ENCODE measurements around the gene BAHD1.
A peak's percentile ranks its signal among the peaks of the same experiment; 100 is the strongest.

Gene BAHD1

DNA sequence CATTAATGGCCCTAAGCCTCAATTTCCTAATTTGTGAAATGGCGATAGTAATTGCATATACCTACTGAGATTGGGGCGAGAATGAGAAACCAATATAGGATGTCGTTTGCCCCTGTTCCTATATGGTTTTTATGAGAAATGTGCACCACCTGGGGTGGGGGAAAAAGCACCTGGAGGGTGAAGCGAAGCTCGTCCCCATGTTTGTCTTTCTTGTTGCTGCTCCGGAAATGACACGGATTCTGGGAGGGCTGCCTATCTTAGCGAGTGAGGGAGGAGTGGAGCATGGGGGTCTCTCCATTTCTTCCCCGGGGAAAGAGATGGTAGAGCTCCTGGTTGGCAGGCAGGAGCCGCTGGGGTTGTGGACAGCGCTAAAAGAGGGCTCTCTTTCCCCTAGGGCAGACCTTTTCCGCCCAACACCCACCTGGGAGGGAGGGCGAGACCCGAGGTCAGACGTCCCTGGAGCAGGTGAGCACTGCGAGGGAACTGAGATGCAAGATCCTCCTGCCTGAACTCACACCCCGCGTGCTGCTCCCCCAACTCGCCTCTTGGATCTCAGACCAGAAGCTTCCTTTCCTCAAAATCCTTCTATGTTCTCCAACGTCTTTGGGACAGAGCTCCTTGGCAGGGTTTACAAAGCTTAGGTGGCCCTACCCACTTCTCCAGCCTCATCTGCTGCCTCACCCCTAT lies 5.6 kb upstream of the BAHD1 start:
- Histone ChIP-seq H3K4me1 (ENCODE audit: low read length) (no peaks in the 10 kb centered on the region), H3K9me2 (replicated peaks; ENCODE audit: insufficient read depth, low read length) (no peaks in the 10 kb centered on the region), H3K27me3 (replicated peaks; ENCODE audit: insufficient read depth, low read length) (peaks cover 33% of the 10 kb centered on the region), H3K79me2 (ENCODE audit: low read length) (no peaks in the 10 kb centered on the region), H3K36me3 (replicated peaks; ENCODE audit: insufficient read depth, low read length) (no peaks in the 10 kb centered on the region), H2AFZ (ENCODE audit: low read length) (no peak overlapping the region), H3K4me3 (ENCODE audit: low read length) (no peak overlapping the region), H3K4me2 (ENCODE audit: low read depth, low read length) (no peak overlapping the region), H3F3A (ENCODE audit: insufficient read depth, low read length) (peaks cover 9% of the 10 kb centered on the region), H3K9me3 (replicated peaks; ENCODE audit: insufficient read depth, low read length) (no peaks in the 10 kb centered on the region), H4K20me1 (ENCODE audit: insufficient read depth, low read length) (no peaks in the 10 kb centered on the region), H3K9ac (ENCODE audit: low read length) (no peak overlapping the region), H3K27ac (ENCODE audit: low read length) (no peak overlapping the region)
- DNase-seq: no peak
- TF ChIP-seq EZH2phosphoT487 (IDR thresholded peaks at IDR 0.05; ENCODE audit: low read length): no peak
- TF ChIP-seq EZH2 (optimal IDR thresholded peaks at IDR 0.05; ENCODE audit: low read depth, low read length): no peak
- TF ChIP-seq, protein P1, sequence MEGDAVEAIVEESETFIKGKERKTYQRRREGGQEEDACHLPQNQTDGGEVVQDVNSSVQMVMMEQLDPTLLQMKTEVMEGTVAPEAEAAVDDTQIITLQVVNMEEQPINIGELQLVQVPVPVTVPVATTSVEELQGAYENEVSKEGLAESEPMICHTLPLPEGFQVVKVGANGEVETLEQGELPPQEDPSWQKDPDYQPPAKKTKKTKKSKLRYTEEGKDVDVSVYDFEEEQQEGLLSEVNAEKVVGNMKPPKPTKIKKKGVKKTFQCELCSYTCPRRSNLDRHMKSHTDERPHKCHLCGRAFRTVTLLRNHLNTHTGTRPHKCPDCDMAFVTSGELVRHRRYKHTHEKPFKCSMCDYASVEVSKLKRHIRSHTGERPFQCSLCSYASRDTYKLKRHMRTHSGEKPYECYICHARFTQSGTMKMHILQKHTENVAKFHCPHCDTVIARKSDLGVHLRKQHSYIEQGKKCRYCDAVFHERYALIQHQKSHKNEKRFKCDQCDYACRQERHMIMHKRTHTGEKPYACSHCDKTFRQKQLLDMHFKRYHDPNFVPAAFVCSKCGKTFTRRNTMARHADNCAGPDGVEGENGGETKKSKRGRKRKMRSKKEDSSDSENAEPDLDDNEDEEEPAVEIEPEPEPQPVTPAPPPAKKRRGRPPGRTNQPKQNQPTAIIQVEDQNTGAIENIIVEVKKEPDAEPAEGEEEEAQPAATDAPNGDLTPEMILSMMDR (IDR thresholded peaks at IDR 0.05; ENCODE audit: low read length): no peak

DNA sequence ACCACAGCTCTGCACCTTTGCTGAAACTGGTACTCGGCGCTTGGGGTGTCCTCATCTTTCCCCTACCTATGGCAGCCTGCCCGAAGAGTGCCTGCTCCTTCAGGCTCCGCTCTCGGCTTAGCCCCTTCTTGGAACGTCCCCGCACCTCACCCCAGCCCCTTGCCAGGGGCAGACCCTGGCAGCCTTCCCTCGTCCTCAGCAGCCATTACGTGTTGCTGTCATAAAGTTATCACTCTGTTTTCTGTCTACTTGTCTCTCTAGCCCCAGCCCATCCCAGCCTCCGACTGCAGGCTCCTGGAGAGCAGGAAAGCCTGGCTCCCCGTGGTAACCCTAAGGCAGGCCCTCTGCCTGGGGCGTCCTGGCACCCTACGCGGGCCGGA lies 5.1 kb upstream of the BAHD1 start:
- DNase-seq: no peak
- no peaks in the 10 kb centered on the region for H4K20me1 ChIP-seq (ENCODE audit: insufficient read depth, low read length)
- H3F3A ChIP-seq (ENCODE audit: insufficient read depth, low read length): peaks cover 12% of the 10 kb centered on the region
- H3K36me3 ChIP-seq (replicated peaks; ENCODE audit: insufficient read depth, low read length): no peaks in the 10 kb centered on the region
- peaks cover 33% of the 10 kb centered on the region for H3K27me3 ChIP-seq (replicated peaks; ENCODE audit: insufficient read depth, low read length)
- no peak overlapping the region for H3K27ac ChIP-seq (ENCODE audit: low read length)
- no peaks in the 10 kb centered on the region for H3K9me2 ChIP-seq (replicated peaks; ENCODE audit: insufficient read depth, low read length)
- TF ChIP-seq EZH2phosphoT487 (IDR thresholded peaks at IDR 0.05; ENCODE audit: low read length) (no peak), EZH2 (optimal IDR thresholded peaks at IDR 0.05; ENCODE audit: low read depth, low read length) (no peak)
- TF ChIP-seq, protein P1 (IDR thresholded peaks at IDR 0.05; ENCODE audit: low read length): no peak
- peak overlapping the region; percentile 62; the same call in 1 of the 2 replicates for H2AFZ ChIP-seq (ENCODE audit: low read length)
- no peaks in the 10 kb centered on the region for H3K4me1 ChIP-seq (ENCODE audit: low read length)
- H3K79me2 ChIP-seq (ENCODE audit: low read length): no peaks in the 10 kb centered on the region
- peak overlapping the region; percentile 84; the same call in 1 of the 2 replicates for H3K4me2 ChIP-seq (ENCODE audit: low read depth, low read length)
- no peaks in the 10 kb centered on the region for H3K9me3 ChIP-seq (replicated peaks; ENCODE audit: insufficient read depth, low read length)
- H3K9ac ChIP-seq (ENCODE audit: low read length): no peak overlapping the region; the same call in 1 of the 2 replicates
- H3K4me3 ChIP-seq (ENCODE audit: low read length): peak overlapping the region; percentile 50

DNA sequence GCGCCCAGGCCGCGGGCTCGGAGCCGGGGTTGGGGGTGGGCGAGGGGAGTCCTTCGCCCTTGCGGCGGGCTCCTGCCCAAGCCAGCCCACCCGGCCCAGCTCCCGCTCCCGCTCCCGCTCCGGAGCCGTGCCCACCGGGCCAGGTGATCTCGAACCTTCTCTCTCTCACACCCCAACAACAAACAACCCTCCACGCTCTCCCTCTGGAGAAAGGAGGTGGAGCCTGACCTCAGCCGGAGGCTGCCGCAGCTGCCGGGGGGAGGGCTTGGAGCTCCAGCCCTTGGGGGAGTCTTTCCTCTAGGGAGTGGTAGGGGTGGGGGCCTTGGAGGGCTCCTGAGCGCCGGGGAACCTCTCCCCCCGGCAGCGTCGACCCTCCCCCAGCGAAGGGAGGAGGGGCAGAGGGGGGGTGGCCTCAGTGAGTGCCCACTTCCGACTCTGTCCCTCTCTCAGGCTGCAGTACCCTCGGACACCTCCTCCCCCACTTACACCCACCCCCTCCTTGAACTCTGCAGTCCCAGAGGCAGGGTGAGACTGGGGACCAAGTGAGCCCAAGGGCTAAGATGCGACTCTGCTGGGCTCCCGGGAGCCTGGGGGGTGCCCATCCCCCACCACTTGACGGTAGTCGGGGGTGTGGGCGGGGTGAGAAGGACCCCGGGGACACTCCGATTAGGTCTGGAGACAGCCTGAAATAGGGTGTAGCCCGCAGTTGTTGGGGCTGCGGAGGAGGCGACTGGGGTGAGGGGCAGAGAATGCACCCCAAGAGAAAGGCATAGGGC lies 4.4 kb upstream of the BAHD1 start:
- TF ChIP-seq, protein P1 (IDR thresholded peaks at IDR 0.05; ENCODE audit: low read length): no peak
- no peak for TF ChIP-seq EZH2phosphoT487 (IDR thresholded peaks at IDR 0.05; ENCODE audit: low read length)
- TF ChIP-seq EZH2 (optimal IDR thresholded peaks at IDR 0.05; ENCODE audit: low read depth, low read length): no peak
- peak overlapping the region; percentile 62 for H2AFZ ChIP-seq (ENCODE audit: low read length)
- no peak overlapping the region for H3K27ac ChIP-seq (ENCODE audit: low read length)
- no peaks in the 10 kb centered on the region for H4K20me1 ChIP-seq (ENCODE audit: insufficient read depth, low read length)
- no peaks in the 10 kb centered on the region for H3K9me3 ChIP-seq (replicated peaks; ENCODE audit: insufficient read depth, low read length)
- H3K4me2 ChIP-seq (ENCODE audit: low read depth, low read length): peak overlapping the region; percentile 84
- no peaks in the 10 kb centered on the region for H3K4me1 ChIP-seq (ENCODE audit: low read length)
- peak overlapping the region; percentile 50 for H3K4me3 ChIP-seq (ENCODE audit: low read length)
- no peaks in the 10 kb centered on the region for H3K36me3 ChIP-seq (replicated peaks; ENCODE audit: insufficient read depth, low read length)
- H3K9ac ChIP-seq (ENCODE audit: low read length): peak overlapping the region; percentile 13; the same call in 1 of the 2 replicates
- H3K79me2 ChIP-seq (ENCODE audit: low read length): no peaks in the 10 kb centered on the region
- H3F3A ChIP-seq (ENCODE audit: insufficient read depth, low read length): peaks cover 12% of the 10 kb centered on the region
- no peak for DNase-seq
- peaks cover 33% of the 10 kb centered on the region for H3K27me3 ChIP-seq (replicated peaks; ENCODE audit: insufficient read depth, low read length)
- H3K9me2 ChIP-seq (replicated peaks; ENCODE audit: insufficient read depth, low read length): no peaks in the 10 kb centered on the region
